B cell (primary cell): Measurements from ENCODE around the gene HHAT. TPM values are rescaled to one million over a fixed set of nuclear protein-coding genes. Genes with fewer than 3 reads are reported as not detected.
"Not testable (repeated sequence)": the region's sequence is repeated elsewhere in the genome, so short reads cannot be mapped to it uniquely, and the experiment has no call there.

Experiments used
- ATAC-seq: fragments of 200-7000 bp; cut with Tn5 transposase; one replicate; pipeline ENCODE4 v1.10.0; 2021; ENCODE audit warnings: low read depth, mild to moderate bottlenecking, moderate number of reproducible peaks, moderate library complexity
- CTCF ChIA-PET: fragments of 350-600 bp; sonication (Branson Sonifier 250); formaldehyde crosslinking; loops from one replicate; lab custom pipeline; 2021; ENCODE audit warnings: antibody characterized with exemption, inconsistent platforms; lab: Charles Lee
- POLR2A ChIA-PET: fragments of 350-600 bp; sonication (Branson Sonifier 250); formaldehyde crosslinking; loops from one replicate; lab custom pipeline; 2021; ENCODE audit warnings: antibody characterized with exemption; lab: Charles Lee
- DNase-seq: peaks from one replicate; pipeline ENCODE4 v3.0.0; 2013
- H2AFZ ChIP-seq: 2 replicates; pipeline ENCODE4 v1.6.1; 2012; ENCODE audit warnings: mild to moderate bottlenecking, low read depth, low read length; ENCODE audit not compliant: insufficient read depth, poor library complexity, severe bottlenecking
- H3K27ac ChIP-seq, 2 donors: 1 replicate in 1 of 2; 2 replicates in 1 of 2; pipeline ENCODE4 v1.5.1; 2012 to 2013; ENCODE audit warnings: low read length in 2 of 2, mild to moderate bottlenecking in 2 of 2, moderate library complexity in 1 of 2
- H3K27me3 ChIP-seq, 4 experiments: fragments of 200-600 bp in 1 of 4; sonication (generic) in 1 of 4; replicated peaks in 1 of 4; 1 replicate in 2 of 4; 2 replicates in 2 of 4; pipeline versions ENCODE4 v1.6.1 to v1.7.0; 2013 to 2016; ENCODE audit warnings: low read length in 3 of 4, mild to moderate bottlenecking in 2 of 4, mixed read lengths in 1 of 4, moderate library complexity in 1 of 4; ENCODE audit not compliant: insufficient read depth in 4 of 4, control insufficient read depth in 3 of 4; ENCODE audit errors: control extremely low read depth in 1 of 4
- H3K36me3 ChIP-seq, 2 experiments: replicated peaks in 1 of 2; 1 replicate in 1 of 2; 2 replicates in 1 of 2; pipeline versions ENCODE4 v1.6.1 to v1.7.1; 2013; ENCODE audit warnings: low read length in 1 of 2; ENCODE audit not compliant: insufficient read depth in 2 of 2, control insufficient read depth in 1 of 2; ENCODE audit errors: control extremely low read depth in 1 of 2, extremely low read depth in 1 of 2
- H3K4me1 ChIP-seq, 2 donors: fragments of 200-600 bp in 1 of 2; sonication (generic) in 1 of 2; 1 replicate in 1 of 2; 2 replicates in 1 of 2; pipeline versions ENCODE4 v1.5.1 to v1.6.1; 2013 to 2017; ENCODE audit warnings: low read length in 2 of 2; ENCODE audit not compliant: control insufficient read depth in 2 of 2, insufficient read depth in 2 of 2
- H3K4me2 ChIP-seq: replicated peaks from 2 replicates; pipeline ENCODE3; 2012; ENCODE audit warnings: mild to moderate bottlenecking, low read depth, low read length; ENCODE audit not compliant: poor library complexity, severe bottlenecking
- H3K4me3 ChIP-seq, 5 experiments: fragments of 200-600 bp in 1 of 5; sonication (generic) in 1 of 5; 1 replicate in 3 of 5; 2 replicates in 2 of 5; pipeline versions ENCODE4 v1.5.1 to v1.7.0; 2011 to 2016; ENCODE audit warnings: low read length in 4 of 5, mild to moderate bottlenecking in 4 of 5, low read depth in 2 of 5, control low read depth in 1 of 5, moderate library complexity in 1 of 5; ENCODE audit not compliant: insufficient read depth in 1 of 5; ENCODE audit errors: control extremely low read depth in 1 of 5, extremely low read depth in 1 of 5
- H3K79me2 ChIP-seq: fragments of 200-600 bp; sonication (generic); one replicate; pipeline ENCODE4 v1.6.0; 2016; ENCODE audit warnings: low read length; ENCODE audit not compliant: control insufficient read depth, insufficient read depth
- H3K9ac ChIP-seq: fragments of 200-600 bp; sonication (generic); 2 replicates; pipeline ENCODE4 v1.6.1; 2017; ENCODE audit warnings: mild to moderate bottlenecking, low read length, moderate library complexity
- H3K9me3 ChIP-seq, 3 donors: one replicate each; pipeline versions ENCODE4 v1.6.1 to v1.7.1; 2013; ENCODE audit warnings: low read length in 2 of 3; ENCODE audit not compliant: control insufficient read depth in 2 of 3, insufficient read depth in 1 of 3; ENCODE audit errors: control extremely low read depth in 1 of 3
- H4K20me1 ChIP-seq: 2 replicates; pipeline ENCODE4 v1.6.0; 2012; ENCODE audit warnings: mild to moderate bottlenecking, low read length; ENCODE audit not compliant: insufficient read depth, control insufficient read depth, poor library complexity, severe bottlenecking
- H3K27ac Mint-ChIP-seq: one replicate; pipeline ENCODE4 v1.8.0; 2021; ENCODE audit warnings: mixed read lengths
- H3K27me3 Mint-ChIP-seq: one replicate; pipeline ENCODE4 v1.8.0; 2021; ENCODE audit warnings: mixed read lengths
- H3K4me1 Mint-ChIP-seq: one replicate; pipeline ENCODE4 v1.8.0; 2021; ENCODE audit warnings: mixed read lengths
- H3K4me3 Mint-ChIP-seq: one replicate; pipeline ENCODE4 v1.8.0; 2021; ENCODE audit warnings: mixed read lengths
- H3K9me3 Mint-ChIP-seq: one replicate; pipeline ENCODE4 v1.8.0; 2022; ENCODE audit warnings: mixed read lengths; ENCODE audit not compliant: insufficient read depth
- EZH2 ChIP-seq: IDR thresholded peaks from 2 replicates; pipeline ENCODE4 v1.6.1; 2012; ENCODE audit warnings: borderline replicate concordance, low read depth, mild to moderate bottlenecking, moderate library complexity, low read length; ENCODE audit not compliant: insufficient read depth, poor library complexity, severe bottlenecking
- WGBS: methylation state at CpG from one replicate; pipeline ENCODE4 v1.1.5; 2013; ENCODE audit warnings: missing lambda C conversion rate; ENCODE audit not compliant: insufficient coverage; 5-methylcytosine and 5-hydroxymethylcytosine counted together
- intact Hi-C: fragments of 100-400 bp; cut with micrococcal nuclease; formaldehyde crosslinking; loops from one replicate; pipeline ENCODE4 v1.10.0; 2022
- polyA plus RNA-seq: library from polyadenylated mRNA; depleted of rRNA; stranded (reverse); fragments of >200 nt; gene quantifications from 2 replicates; pipeline ENCODE4 v1.2.3, GENCODE V29; 2012
- total RNA-seq, 2 donors: library from RNA; stranded (reverse); fragments of 120-200 nt in 1 of 2; gene quantifications; 1 replicate in 1 of 2; 2 replicates in 1 of 2; pipeline versions ENCODE4 v1.2.3 to v1.2.4, GENCODE V29; 2013 to 2022
- TF ChIP-seq, protein P1 (sequence below): fragments of 200-600 bp; IDR thresholded peaks from one replicate; pipeline ENCODE4 v1.8.0; 2022; ENCODE audit warnings: antibody characterized with exemption, mild to moderate bottlenecking

Gene HHAT
- total and polyA plus RNA-seq, 2 donors (not counting 1 experiment from before 2014, with no cell fraction given), result 4.0 to 28.2 TPM

DNA sequence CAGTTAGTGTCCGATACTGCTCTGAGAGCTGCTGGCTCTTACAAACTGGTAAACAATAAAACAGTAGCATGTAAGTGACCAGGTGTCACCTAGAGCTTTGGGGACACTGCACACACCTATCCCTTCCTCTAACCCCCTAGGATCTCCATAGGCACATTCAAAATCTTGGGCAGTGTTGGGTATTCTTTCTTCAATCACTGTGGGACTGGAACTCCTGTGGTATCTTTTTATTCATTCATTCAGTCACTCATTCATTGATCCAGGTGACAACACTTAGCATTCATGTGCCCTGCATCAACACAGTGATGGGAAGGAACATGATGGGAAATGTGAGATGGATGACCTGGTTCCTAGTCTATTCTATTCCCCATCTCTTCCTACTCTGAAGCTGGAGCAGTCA is 73.9 kb downstream of the HHAT start:
- ChIA-PET CTCF (interaction anchor here (0.8 to 3.0 kb wide), 7 partner anchors 11 to 864 kb away, joined by 4 to 24 read pairs (median 7); no protein-coding TSS in a partner anchor), POLR2A (no interaction called here)
- Mint-ChIP-seq H3K27me3 (no peaks in the 10 kb centered on the region), H3K4me3 (no peak overlapping the region), H3K27ac (no peak overlapping the region), H3K9me3 (no peaks in the 10 kb centered on the region), H3K4me1 (peaks cover 9% of the 10 kb centered on the region)
- no peaks in the 10 kb centered on the region for H3K9me3 ChIP-seq
- WGBS, result 100% methylated on average over 1 of the region's 1 CpG
- H3K79me2 ChIP-seq, result no peaks in the 10 kb centered on the region
- no peaks in the 10 kb centered on the region for H3K36me3 ChIP-seq
- H3K27ac ChIP-seq, result no peak overlapping the region
- H3K4me3 ChIP-seq, result no peak overlapping the region
- H3K4me1 ChIP-seq, result no peaks in the 10 kb centered on the region
- no peaks in the 10 kb centered on the region for H3K27me3 ChIP-seq
- TF ChIP-seq, protein P1, sequence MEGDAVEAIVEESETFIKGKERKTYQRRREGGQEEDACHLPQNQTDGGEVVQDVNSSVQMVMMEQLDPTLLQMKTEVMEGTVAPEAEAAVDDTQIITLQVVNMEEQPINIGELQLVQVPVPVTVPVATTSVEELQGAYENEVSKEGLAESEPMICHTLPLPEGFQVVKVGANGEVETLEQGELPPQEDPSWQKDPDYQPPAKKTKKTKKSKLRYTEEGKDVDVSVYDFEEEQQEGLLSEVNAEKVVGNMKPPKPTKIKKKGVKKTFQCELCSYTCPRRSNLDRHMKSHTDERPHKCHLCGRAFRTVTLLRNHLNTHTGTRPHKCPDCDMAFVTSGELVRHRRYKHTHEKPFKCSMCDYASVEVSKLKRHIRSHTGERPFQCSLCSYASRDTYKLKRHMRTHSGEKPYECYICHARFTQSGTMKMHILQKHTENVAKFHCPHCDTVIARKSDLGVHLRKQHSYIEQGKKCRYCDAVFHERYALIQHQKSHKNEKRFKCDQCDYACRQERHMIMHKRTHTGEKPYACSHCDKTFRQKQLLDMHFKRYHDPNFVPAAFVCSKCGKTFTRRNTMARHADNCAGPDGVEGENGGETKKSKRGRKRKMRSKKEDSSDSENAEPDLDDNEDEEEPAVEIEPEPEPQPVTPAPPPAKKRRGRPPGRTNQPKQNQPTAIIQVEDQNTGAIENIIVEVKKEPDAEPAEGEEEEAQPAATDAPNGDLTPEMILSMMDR, result no peak
- no peak overlapping the region for H3K9ac ChIP-seq
- no peak overlapping the region for H2AFZ ChIP-seq
- no peaks in the 10 kb centered on the region for H4K20me1 ChIP-seq
- H3K4me2 ChIP-seq, result no peak overlapping the region
- ATAC-seq, result no peak
- intact Hi-C loops, result loop anchor here (5.0 kb wide), 1 partner anchor 75 kb away; the partner anchor contains the start of gene HHAT
- DNase-seq, result no peak

DNA sequence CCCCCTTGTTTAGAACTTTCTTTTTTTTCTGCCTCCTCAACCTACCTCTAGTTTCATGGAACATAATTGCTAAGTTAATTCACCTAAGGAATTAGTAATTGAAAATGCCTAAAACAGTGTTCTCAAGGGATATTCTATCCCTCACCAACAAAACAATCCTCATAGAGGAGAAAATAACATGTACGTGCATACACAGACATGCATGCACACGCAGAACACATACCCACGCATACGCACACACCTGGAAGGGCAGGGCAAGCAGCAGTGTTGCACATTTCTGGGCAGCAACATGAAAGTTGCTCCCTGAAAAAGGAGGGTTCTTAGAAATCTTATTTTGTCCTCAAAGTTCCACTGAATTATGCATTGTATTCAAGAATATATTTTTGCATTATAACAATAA is 76.6 kb downstream of the HHAT start:
- Mint-ChIP-seq H3K27ac (no peak overlapping the region), H3K4me1 (peaks cover 4% of the 10 kb centered on the region), H3K4me3 (no peak overlapping the region), H3K9me3 (no peaks in the 10 kb centered on the region), H3K27me3 (no peaks in the 10 kb centered on the region)
- Histone ChIP-seq H3K4me2 (no peak overlapping the region), H3K4me1 (no peaks in the 10 kb centered on the region), H2AFZ (no peak overlapping the region), H3K4me3 (no peak overlapping the region), H3K9me3 (no peaks in the 10 kb centered on the region), H4K20me1 (no peaks in the 10 kb centered on the region), H3K79me2 (no peaks in the 10 kb centered on the region), H3K36me3 (no peaks in the 10 kb centered on the region), H3K9ac (no peak overlapping the region), H3K27ac (no peak overlapping the region), H3K27me3 (no peaks in the 10 kb centered on the region)
- CTCF ChIA-PET, result interaction anchor here (1.0 to 1.6 kb wide), 5 partner anchors 9 to 731 kb away, joined by 3 to 5 read pairs (median 4); partner anchors contain the start of gene KCNH1
- no peak for TF ChIP-seq EZH2
- TF ChIP-seq, protein P1, result no peak
- ATAC-seq, result no peak
- POLR2A ChIA-PET, result no interaction called here
- WGBS, result 100% methylated on average over 1 of the region's 4 CpGs
- DNase-seq, result no peak
- intact Hi-C loops, result no loop called here

- H3K27me3 ChIP-seq, H3K79me2 ChIP-seq, H3K4me2 ChIP-seq, H2AFZ ChIP-seq, H3K9me3 ChIP-seq, ATAC-seq, H3K4me3 ChIP-seq, H3K4me1 Mint-ChIP-seq, DNase-seq, H3K9ac ChIP-seq, H3K36me3 ChIP-seq, H3K27ac Mint-ChIP-seq, H3K27ac ChIP-seq, H3K9me3 Mint-ChIP-seq, H3K4me3 Mint-ChIP-seq, H3K4me1 ChIP-seq, H4K20me1 ChIP-seq, H3K27me3 Mint-ChIP-seq, POLR2A ChIA-PET: not testable (repeated sequence)
- intact Hi-C loops, result loop anchor here (2.0 kb wide), 1 partner anchor 1070 kb away; no protein-coding TSS in a partner anchor
- WGBS, result no CpG with 5 or more reads among the region's 2 CpGs
- CTCF ChIA-PET, result interaction anchor here (0.7 to 1.8 kb wide), 12 partner anchors 12 to 1108 kb away, joined by 3 to 5 read pairs (median 3); partner anchors contain the start of gene KCNH1
These were observed 77.6 kb downstream of the HHAT start for GRCh38 chr1:210406341-210406740.
